Vagina (tissue), 2 donors: Measurements from ENCODE around the gene MERTK.
"Not testable (repeated sequence)": the region's sequence is repeated elsewhere in the genome, so short reads cannot be mapped to it uniquely, and the experiment has no call there.

ENCODE experiments used
- CTCF ChIP-seq, 3 experiments: fragments of 450-650 bp in 2 of 3; fragments of 200-600 bp in 1 of 3; sonication (generic) in 1 of 3; IDR thresholded peaks; one replicate each; pipeline ENCODE4 v1.5.1; 2017 to 2019; ENCODE audit warnings: antibody characterized with exemption in 3 of 3, mild to moderate bottlenecking in 2 of 3, moderate library complexity in 2 of 3
- POLR2A ChIP-seq, 2 donors: fragments of 450-650 bp; IDR thresholded peaks; one replicate each; pipeline ENCODE4 v1.6.1; 2017; ENCODE audit warnings: antibody characterized with exemption in 2 of 2, mild to moderate bottlenecking in 2 of 2, moderate library complexity in 2 of 2
- POLR2AphosphoS5 ChIP-seq, 2 donors: sonication (generic); formaldehyde crosslinking; IDR thresholded peaks; one replicate each; pipeline ENCODE4 v1.9.0; 2017; ENCODE audit warnings: antibody characterized with exemption in 2 of 2, mild to moderate bottlenecking in 2 of 2, low read depth in 1 of 2; ENCODE audit not compliant: insufficient read depth in 1 of 2

- not testable (repeated sequence) for TF ChIP-seq POLR2AphosphoS5 (IDR thresholded peaks at IDR 0.05; ENCODE audit: insufficient read depth in 1 of 2, low read depth in 1 of 2); CTCF (IDR thresholded peaks at IDR 0.05); POLR2A (IDR thresholded peaks at IDR 0.05)
Observed at GRCh38 chr2:112041460-112041859, 143.1 kb downstream of the MERTK start.
